Stimulated activated CD8-positive, alpha-beta memory T cell treated with anti-CD3 and anti-CD28 coated beads, Interleukin-4, amount 100 ng/mL, for 4 hours (primary cell): ENCODE data around the gene NLGN1.

Source experiments
- DNase-seq, 2 donors: peaks; one replicate each; pipeline ENCODE4 v3.0.0-alpha.2; 2020; ENCODE audit warnings: low read depth in 2 of 2, low spot score in 1 of 2

NLGN1 gene

GRCh38 chr3:173954647-173955046 lies 557.1 kb downstream of the NLGN1 start:
- DNase-seq = no peak

DNA sequence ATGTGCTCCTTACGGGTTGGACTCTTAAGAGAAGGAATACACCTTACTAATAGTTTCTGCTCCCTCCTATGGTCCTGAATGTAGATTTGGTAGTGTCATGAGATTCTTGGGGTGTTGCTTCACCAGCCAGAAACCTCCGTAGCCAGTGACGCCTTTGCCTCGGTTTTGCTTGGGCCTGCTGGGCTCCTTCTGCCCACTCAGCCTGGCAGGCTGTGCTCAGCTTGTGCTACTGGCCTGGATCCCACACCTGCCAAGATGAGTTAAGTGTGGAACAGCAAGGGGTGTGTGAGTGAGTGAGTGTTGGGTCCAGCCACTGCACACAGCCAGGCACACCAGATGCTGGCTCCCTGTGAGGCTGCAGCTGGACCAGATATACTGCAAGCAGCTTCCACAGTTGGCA lies 560.1 kb downstream of the NLGN1 start:
- no peak for DNase-seq

- DNase-seq = no peak
These were observed 561.3 kb downstream of the NLGN1 start for GRCh38 chr3:173958805-173959204.

DNA sequence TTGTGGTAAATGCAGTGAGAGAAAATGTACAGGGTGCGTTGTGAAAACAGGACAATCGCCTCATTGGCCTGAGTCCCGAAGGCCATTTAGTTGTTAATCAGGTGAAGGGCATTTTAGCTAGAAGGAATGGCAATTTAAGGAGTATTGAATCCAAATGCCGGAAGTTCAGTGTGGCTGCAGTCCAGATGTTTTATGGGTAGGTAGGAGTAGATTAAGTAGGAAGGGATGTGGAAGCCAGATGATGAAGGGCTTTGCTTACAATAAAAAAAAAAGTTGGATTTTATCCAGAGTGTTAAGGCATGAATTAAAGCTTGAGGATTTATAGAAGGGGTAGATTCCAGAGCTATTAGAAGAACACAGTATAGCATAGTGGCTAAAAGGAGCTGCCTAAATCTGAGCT lies 572.7 kb downstream of the NLGN1 start:
- DNase-seq = no peak

DNA sequence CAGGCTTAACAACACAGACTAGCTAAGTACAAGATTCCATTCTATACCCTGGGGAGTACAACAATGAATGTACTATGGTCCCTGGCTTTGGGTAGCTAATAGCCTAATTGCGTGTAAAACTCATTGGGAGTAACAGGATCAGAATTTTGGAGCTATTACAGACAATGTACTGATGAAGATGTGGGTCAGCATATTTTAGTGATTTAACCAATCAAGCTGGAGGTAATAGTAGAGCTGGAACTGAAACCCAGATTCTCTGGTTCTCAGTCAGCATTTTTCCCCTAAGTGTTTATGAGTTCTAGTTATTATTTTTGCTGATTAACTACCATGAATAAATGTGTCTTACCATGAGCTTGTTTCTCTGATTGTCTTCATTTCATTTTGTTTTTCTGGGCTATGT lies 578.7 kb downstream of the NLGN1 start:
- no peak for DNase-seq

DNA sequence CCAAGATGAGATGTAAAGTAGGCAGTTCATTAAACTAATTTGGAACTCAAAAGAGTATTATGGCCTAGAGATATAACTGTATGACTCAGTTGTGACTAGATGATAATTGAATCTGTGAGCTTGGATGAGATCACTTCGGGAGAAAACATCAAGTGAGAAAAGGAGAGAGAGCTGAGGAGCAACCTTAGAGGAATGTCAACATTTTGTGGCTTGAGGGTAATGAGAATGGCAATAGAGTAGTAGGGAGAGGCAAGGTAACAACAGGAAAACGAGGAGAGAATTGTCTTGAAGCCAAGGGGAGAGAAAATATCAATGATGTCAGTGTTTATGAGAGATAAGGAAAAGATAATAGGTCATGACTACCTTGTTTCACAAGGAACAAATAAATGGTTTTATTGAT lies 580.2 kb downstream of the NLGN1 start:
- no peak for DNase-seq

- no peak for DNase-seq
These were observed 585.8 kb downstream of the NLGN1 start for GRCh38 chr3:173983343-173983742.

GRCh38 chr3:173986861-173987410 lies 589.4 kb downstream of the NLGN1 start:
- DNase-seq = no peak

DNA sequence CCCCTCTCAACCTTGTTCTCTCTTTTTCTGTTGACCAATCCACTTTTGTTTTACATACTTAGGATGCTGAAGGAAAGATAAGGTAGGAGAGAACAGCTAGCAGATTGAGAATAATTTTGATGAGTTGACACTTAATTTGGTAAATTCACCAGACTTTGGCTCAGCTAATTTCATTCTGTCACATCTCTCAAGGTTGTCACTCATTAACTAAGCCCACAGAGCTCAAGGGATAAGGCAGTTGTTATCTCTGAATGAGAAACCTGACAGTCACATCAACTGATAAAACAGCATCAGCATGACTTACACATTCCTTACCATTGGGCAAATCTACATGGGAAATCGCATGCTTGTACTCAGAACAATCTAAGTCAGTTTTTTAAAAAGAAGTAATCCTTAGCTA lies 591.4 kb downstream of the NLGN1 start:
- no peak for DNase-seq

GRCh38 chr3:173992416-173992815 lies 594.9 kb downstream of the NLGN1 start:
- no peak for DNase-seq

DNA sequence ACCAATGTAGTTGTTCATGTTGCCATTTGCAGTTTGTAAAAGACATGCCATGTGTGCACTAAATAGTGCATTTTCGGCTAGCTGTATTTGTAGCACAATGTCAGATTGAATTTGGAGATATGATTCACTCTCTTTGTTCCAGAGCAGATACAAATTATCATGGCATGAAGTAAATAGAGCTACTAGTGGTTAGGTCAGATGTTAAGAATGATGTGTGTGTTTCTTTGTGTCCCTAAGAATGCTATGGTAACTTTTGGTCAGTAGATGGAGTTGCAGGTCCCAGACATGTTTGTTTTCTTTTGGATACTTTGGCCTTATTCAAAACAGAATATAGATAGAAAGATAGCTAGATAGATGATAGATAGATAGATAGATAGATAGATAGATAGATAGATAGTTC lies 595.8 kb downstream of the NLGN1 start:
- no peak for DNase-seq

DNA sequence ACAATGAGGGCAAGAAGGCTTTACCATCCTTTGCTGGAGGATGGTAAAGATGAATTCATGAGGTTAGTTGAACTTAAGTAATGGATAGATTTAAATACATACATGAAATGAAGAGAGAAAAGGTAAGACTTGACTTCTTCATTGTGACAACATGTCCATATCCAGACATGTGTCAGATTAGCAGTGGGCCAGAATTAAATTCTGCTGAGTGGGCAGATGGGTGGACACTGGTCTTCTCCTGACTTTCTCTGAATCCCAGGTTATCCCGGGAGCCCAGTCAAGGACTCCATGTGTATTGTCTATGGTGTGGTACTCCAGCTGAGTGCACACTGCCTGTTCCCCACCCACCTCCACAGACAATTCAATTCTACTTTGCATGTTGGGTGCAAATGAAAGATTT lies 603.1 kb downstream of the NLGN1 start:
- no peak for DNase-seq

DNA sequence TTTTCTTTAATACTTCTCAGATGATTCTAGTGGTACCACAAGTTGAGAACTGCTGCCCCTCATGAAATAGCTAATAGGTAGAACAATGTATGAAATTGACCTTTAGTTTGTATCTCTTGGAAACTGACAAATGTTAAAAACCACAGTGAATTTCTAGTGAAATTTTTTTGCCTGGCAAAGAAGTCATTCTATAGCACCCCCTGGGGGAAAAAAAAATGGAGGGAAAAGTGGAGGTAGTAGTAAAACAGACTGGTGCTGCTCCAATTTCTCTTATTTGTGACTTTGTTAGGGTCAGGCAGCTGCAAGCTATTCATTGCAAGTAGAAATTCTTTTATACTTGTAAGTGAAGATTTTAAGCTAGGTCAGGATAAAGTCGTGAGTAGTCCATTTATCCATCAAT lies 605.0 kb downstream of the NLGN1 start:
- no peak for DNase-seq

- DNase-seq = no peak
These were observed 613.4 kb downstream of the NLGN1 start for GRCh38 chr3:174010907-174011306.

GRCh38 chr3:174016186-174016585 lies 618.6 kb downstream of the NLGN1 start:
- no peak for DNase-seq

DNA sequence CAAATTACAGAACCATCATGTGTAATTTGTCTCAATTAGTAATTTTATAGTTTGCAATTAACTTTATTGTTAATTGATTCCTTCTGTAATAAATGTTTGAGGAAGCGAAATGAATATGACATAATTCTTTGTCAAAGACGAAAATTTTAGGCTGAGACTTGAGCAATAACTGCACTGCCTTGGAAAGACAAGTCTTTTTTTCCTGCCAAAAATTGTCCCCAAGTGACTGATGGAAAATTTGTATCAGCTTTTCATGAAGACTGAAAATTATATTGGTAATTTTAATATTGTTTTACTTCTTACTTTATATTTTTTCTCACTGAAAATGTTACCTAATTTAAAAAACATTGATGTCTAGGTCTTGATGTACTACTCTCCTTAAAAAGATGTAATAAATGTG lies 622.6 kb downstream of the NLGN1 start:
- no peak for DNase-seq

GRCh38 chr3:174023421-174023820 lies 625.9 kb downstream of the NLGN1 start:
- no peak for DNase-seq

- no peak for DNase-seq
These were observed 631.1 kb downstream of the NLGN1 start for GRCh38 chr3:174028673-174029072.

- DNase-seq = no peak
These were observed 637.9 kb downstream of the NLGN1 start for GRCh38 chr3:174035328-174035886.

DNA sequence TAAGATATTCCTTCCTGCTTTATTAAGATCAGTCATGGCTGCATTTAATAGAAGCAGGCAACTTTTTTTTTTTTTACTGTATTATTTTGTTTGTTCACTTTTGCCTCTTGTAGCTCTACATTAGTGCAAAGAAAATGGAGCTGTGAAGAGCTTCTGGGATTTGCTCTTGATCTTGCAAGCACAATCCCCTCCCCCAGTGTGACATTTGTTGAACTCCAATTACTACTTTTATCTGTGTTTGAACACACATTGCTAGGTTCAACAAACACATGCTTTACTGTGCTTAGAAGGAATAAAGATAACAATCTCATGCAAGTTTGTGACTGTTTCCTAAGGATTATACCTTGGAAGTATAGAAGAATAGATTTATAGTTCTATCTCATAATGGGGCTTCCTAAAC lies 648.8 kb downstream of the NLGN1 start:
- no peak for DNase-seq

DNA sequence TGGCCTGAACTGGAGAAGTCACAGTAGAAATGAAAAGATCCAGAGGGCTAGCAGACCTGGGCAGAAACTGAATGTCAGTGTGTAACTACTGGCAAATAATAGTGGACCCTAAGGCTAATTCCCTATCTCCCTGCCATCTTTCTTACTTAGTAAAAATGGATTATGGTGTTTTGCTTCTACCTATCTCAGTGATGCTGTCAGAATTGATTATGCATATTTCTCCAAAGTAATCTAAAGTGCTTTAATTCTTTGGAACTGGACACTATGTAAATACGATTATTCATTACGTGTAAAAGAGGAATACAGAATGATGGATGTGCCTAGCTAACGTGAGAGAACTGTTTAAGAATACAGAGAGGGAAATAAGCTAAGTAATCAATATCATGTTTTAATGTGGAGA lies 651.9 kb downstream of the NLGN1 start:
- DNase-seq = no peak

DNA sequence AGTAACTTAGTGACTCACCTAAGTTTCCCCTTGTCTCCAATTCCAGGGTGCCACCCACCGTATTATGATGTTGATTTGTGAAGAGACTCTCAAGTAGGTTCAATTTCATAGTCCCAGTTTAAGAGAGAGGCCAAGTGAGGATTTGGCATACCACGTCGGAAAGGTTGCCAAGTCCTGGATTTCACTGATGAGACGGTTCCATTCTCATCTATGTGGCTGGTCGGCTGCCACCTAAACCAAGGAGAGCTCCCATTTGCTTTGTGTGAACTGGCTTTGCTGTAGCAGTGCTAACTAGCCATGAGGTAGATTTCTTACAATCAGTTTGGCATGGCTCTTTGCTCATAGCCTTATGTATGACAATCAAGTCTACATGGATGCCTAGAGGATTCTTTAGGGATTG lies 653.6 kb downstream of the NLGN1 start:
- DNase-seq = no peak

GRCh38 chr3:174058804-174059203 lies 661.3 kb downstream of the NLGN1 start:
- DNase-seq = no peak

- no peak for DNase-seq
These were observed 662.9 kb downstream of the NLGN1 start for GRCh38 chr3:174060431-174060830.
